Skeletal muscle satellite cell (primary cell): ENCODE data around the gene HUNK.
"Not testable (repeated sequence)": the region's sequence is repeated elsewhere in the genome, so short reads cannot be mapped to it uniquely, and the experiment has no call there.

Source experiments
- H3K27me3 ChIP-seq: 2 replicates; pipeline ENCODE4 v1.7.0; 2013; ENCODE audit warnings: low read length; ENCODE audit not compliant: control insufficient read depth, insufficient read depth
- H3K36me3 ChIP-seq: 2 replicates; pipeline ENCODE4 v1.7.0; 2013; ENCODE audit warnings: mild to moderate bottlenecking, control low read depth, low read length; ENCODE audit not compliant: insufficient read depth
- H3K4me1 ChIP-seq: 2 replicates; pipeline ENCODE4 v1.7.0; 2013; ENCODE audit warnings: low read length; ENCODE audit not compliant: control insufficient read depth, insufficient read depth
- H3K4me2 ChIP-seq: 2 replicates; pipeline ENCODE4 v1.7.0; 2013; ENCODE audit warnings: mild to moderate bottlenecking, low read length
- H3K4me3 ChIP-seq: 2 replicates; pipeline ENCODE4 v1.7.0; 2013; ENCODE audit warnings: low read length
- H3K9ac ChIP-seq: 2 replicates; pipeline ENCODE4 v1.7.0; 2013; ENCODE audit warnings: mild to moderate bottlenecking, low read depth, low read length, moderate library complexity
- H3K9me3 ChIP-seq: replicated peaks from 2 replicates; pipeline ENCODE4 v1.7.0; 2013; ENCODE audit warnings: mild to moderate bottlenecking, control low read depth, low read length

HUNK gene

DNA sequence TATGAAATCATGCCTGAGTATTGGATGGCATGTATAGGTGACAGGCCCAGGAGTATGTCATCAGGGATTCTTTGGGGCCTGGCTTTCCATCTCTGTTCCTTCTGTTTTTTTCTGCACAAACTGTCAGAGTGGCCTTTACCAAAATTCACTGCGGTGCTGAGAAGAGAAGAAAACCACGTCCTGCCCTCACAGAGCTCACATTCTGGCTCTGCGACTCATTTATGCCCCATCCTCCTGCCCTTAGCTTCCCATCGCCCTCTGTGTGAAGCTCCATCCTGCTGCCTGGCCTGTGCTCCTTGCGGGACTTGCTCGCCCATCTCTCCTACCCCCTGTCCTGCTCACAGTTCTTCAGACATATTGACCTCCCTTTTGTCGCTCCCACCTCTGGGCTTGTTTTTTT lies 73.4 kb downstream of the HUNK start:
- Histone ChIP-seq H3K4me1 (no peaks in the 10 kb centered on the region), H3K4me2 (no peak overlapping the region), H3K4me3 (no peak overlapping the region), H3K9ac (no peak overlapping the region), H3K27me3 (no peaks in the 10 kb centered on the region), H3K9me3 (no peaks in the 10 kb centered on the region), H3K36me3 (no peaks in the 10 kb centered on the region)

DNA sequence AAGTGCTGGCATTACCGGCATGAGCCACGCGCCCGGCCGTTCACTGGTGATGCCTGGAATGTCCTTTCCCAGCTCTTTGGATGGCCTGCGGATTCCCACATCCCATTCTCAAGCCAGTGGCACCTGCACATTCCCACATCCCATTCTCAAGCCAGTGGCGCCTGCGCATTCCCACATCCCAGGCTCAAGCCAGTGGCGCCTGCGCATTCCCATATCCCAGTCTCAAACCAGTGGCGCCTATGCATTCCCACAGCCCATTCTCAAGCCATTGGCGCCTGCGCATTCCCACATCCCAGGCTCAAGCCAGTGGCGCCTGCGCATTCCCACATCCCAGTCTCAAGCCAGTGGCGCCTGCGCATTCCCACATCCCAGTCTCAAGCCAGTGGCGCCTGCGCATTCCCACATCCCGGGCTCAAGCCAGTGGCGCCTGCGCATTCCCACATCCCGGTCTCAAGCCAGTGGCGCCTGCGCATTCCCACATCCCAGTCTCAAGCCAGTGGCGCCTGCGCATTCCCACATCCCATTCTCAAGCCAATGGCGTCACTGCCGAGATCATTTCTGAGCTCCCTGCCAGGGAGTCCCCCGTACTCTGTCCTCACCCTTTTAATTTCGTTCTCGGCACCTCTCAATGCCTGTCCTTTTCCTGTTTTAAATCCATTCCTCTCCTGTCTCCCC lies 74.2 kb downstream of the HUNK start:
- H3K9me3 ChIP-seq, H3K27me3 ChIP-seq, H3K36me3 ChIP-seq, H3K4me3 ChIP-seq, H3K4me1 ChIP-seq, H3K4me2 ChIP-seq, H3K9ac ChIP-seq: not testable (repeated sequence)

DNA sequence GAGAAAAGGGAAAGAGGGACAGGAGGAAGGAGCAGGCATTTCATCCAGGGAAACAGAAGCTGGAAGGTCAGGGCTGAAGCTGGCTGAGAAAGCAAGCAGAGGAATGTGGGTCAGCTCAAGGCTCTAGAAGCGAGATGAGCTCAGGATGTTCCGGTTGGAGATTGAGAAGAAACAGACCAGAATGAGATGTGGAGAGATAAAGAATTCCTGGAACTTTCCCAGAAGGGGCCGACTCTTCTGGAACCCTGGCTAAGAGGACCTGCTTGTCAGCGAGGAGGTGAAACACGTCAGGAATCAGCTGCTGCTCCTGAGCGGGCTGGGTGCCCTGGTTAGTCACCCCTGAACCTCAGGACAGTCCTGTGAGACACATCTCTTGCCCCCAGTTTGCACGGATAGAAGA lies 75.9 kb downstream of the HUNK start:
- Histone ChIP-seq H3K9ac (no peak overlapping the region), H3K27me3 (no peaks in the 10 kb centered on the region), H3K4me1 (no peaks in the 10 kb centered on the region), H3K4me2 (no peak overlapping the region), H3K4me3 (no peak overlapping the region), H3K36me3 (no peaks in the 10 kb centered on the region), H3K9me3 (no peaks in the 10 kb centered on the region)

DNA sequence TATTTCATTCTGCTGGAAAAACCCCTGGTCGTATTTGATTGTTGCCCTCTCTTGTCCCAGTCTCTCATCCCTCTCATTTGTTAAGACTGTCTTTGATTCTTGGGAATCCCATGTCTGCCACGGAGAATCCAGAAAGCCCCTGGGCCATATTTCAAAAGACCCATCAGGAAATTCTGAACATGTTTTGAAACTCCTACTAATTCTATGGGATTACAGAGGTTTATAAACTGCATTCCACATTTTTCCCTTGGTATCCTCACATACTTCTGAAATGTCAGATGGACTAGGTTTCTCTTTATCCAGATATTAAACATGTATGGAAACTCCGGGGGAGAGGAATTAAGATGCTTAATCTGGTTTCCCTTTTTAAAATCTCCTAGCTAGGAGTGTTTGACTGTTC lies 80.0 kb downstream of the HUNK start:
- Histone ChIP-seq H3K9ac (no peak overlapping the region), H3K4me3 (no peak overlapping the region), H3K4me2 (no peak overlapping the region), H3K4me1 (no peaks in the 10 kb centered on the region), H3K36me3 (no peaks in the 10 kb centered on the region), H3K27me3 (no peaks in the 10 kb centered on the region), H3K9me3 (no peaks in the 10 kb centered on the region)

DNA sequence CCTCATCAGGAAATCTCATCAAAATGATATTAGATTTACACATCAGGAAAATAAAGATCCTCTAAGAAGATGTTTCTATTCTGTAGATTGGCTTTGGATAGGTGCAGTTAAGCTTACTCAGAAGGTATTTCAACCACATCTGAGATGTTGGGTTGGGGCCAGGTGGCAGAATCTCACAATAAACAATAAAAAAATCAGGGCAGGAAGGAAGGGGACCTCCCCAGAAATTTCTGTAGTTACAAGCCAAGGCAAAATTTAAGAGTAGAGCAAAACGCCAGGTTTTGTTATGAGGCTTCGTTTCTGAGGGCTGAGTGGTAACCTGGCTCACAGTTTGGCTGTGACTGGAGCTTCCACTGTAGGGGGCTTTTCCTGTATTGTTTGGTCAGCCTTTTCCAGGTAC lies 84.8 kb downstream of the HUNK start:
- no peaks in the 10 kb centered on the region for H3K9me3 ChIP-seq
- no peak overlapping the region for H3K4me2 ChIP-seq
- H3K4me1 ChIP-seq = no peaks in the 10 kb centered on the region
- no peaks in the 10 kb centered on the region for H3K27me3 ChIP-seq
- H3K36me3 ChIP-seq = no peaks in the 10 kb centered on the region
- no peak overlapping the region for H3K4me3 ChIP-seq
- no peak overlapping the region for H3K9ac ChIP-seq

DNA sequence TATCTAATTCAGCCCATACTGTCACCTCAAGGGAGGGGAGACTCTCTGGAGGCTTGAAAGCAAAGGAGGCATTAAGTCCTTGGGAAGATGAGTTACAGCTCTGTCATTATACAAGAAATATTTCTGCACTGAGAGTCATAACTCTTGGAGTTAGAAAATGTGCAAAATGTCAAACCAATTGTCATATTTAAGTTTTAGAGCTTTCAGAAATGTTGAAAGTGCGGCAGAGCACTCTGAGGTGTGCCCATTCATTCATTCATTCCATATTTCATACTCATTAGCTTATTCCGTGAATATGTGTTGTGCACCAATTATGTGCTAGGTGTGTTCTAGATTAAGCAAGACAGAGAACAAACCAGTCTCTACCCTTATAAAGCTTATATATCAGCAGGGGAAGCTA lies 87.1 kb downstream of the HUNK start:
- Histone ChIP-seq H3K4me2 (no peak overlapping the region), H3K9ac (no peak overlapping the region), H3K27me3 (no peaks in the 10 kb centered on the region), H3K4me1 (no peaks in the 10 kb centered on the region), H3K36me3 (no peaks in the 10 kb centered on the region), H3K4me3 (no peak overlapping the region), H3K9me3 (no peaks in the 10 kb centered on the region)

DNA sequence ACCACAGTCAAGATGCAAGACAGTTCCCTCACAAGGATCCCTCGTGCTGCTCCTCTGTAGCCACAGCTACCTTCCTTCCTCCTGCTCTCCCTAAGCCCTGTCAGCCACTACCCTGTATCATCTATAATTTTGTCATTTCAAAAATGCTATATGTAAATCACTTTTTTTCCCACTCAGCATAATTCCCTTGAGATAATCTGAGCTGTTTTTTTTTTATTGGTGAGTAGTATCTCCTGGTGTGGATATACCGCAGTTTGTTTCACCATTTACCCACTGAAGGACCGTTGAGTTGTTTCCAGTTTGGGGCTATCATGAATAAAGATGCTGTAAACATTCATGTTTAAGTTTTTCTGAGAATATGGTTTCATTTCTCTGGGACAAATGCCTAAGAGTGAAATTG lies 88.2 kb downstream of the HUNK start:
- H3K4me3 ChIP-seq = no peak overlapping the region
- no peak overlapping the region for H3K4me2 ChIP-seq
- no peaks in the 10 kb centered on the region for H3K4me1 ChIP-seq
- H3K9ac ChIP-seq = no peak overlapping the region
- no peaks in the 10 kb centered on the region for H3K27me3 ChIP-seq
- H3K36me3 ChIP-seq = no peaks in the 10 kb centered on the region
- no peaks in the 10 kb centered on the region for H3K9me3 ChIP-seq

DNA sequence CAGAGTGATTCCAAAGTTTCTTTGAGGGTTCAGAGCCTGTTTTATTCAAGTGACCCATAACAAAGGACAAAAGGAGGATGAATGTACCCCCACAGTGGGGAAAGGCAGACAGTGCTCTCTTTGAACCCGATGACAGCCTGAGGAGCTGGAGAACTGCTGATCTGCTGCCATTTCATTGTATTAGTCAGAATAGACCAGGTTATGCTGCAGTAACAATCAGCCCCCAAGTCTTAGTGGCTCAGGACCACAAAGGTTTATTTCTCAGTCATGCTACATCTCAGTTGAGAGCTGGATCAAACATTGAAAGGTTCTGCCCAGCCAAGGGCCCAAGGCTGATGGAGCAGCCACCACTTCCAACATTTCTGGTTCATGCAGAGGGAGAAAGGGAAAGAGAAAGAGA lies 88.9 kb downstream of the HUNK start:
- Histone ChIP-seq H3K27me3 (no peaks in the 10 kb centered on the region), H3K4me3 (no peak overlapping the region), H3K36me3 (no peaks in the 10 kb centered on the region), H3K9ac (no peak overlapping the region), H3K4me2 (no peak overlapping the region), H3K4me1 (no peaks in the 10 kb centered on the region), H3K9me3 (no peaks in the 10 kb centered on the region)

DNA sequence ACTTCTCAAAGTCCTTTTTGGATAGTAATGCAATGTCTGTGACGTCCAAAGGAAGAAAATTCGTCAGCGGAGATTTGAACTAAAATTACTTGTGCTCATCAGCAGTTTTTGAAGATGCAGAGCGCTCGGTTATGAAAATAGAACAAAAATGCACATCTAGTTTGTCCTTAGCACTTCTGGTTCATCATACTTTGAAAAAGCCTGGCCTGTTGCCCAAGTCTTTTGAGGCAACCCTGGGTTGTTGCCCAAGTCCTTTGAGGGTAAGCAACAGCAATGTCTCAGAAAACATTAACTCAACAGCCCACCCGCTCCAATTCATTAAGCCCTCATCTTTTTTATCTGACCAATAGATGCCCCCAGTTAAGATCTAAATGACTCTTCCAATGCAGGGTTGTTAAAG lies 91.9 kb downstream of the HUNK start:
- Histone ChIP-seq H3K9me3 (no peaks in the 10 kb centered on the region), H3K9ac (no peak overlapping the region), H3K27me3 (no peaks in the 10 kb centered on the region), H3K36me3 (no peaks in the 10 kb centered on the region), H3K4me2 (no peak overlapping the region), H3K4me1 (no peaks in the 10 kb centered on the region), H3K4me3 (no peak overlapping the region)

DNA sequence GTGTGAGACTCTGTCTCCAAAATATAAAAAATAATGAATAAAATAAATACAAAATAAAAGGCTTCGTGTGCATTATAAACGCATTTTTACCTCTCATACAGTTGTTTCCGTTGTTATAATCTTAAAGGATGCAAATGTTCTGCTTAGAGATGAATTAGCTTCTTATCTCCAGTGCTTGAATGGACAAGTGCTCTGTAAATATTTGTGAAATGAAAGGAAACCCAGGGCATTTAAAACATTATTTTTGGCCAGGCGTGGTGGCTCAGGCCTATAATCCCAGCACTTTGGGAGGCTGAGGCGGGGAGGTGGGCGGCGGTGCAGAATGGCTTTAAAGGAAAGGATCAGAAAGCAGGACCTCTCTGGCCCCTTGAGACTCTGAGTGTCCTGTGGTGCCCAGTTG lies 94.5 kb downstream of the HUNK start:
- H3K4me1 ChIP-seq = no peaks in the 10 kb centered on the region
- H3K9me3 ChIP-seq = no peaks in the 10 kb centered on the region
- no peak overlapping the region for H3K4me2 ChIP-seq
- no peaks in the 10 kb centered on the region for H3K27me3 ChIP-seq
- H3K36me3 ChIP-seq = no peaks in the 10 kb centered on the region
- H3K9ac ChIP-seq = no peak overlapping the region
- H3K4me3 ChIP-seq = no peak overlapping the region

DNA sequence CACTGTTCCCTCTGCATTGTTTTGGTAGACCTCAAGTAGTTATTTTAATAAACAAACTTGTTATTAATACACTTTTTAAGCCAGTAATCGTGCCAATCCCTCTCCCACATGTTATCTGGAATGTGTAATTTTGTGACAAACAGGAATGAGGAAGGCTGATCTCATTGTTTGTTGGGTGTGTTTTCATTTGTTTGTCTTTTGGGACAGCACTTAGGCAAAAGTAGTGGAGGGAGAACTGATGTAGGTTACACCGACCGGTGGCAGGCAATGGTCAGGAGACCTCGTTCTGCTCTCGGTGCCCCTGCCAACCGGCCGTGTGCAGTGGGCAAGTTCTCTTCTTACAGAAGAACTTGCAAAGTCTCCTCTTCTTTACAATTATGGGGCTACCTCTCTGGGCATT lies 99.8 kb downstream of the HUNK start:
- Histone ChIP-seq H3K9me3 (no peaks in the 10 kb centered on the region), H3K4me3 (no peak overlapping the region), H3K9ac (no peak overlapping the region), H3K27me3 (no peaks in the 10 kb centered on the region), H3K4me1 (no peaks in the 10 kb centered on the region), H3K36me3 (no peaks in the 10 kb centered on the region), H3K4me2 (no peak overlapping the region)

DNA sequence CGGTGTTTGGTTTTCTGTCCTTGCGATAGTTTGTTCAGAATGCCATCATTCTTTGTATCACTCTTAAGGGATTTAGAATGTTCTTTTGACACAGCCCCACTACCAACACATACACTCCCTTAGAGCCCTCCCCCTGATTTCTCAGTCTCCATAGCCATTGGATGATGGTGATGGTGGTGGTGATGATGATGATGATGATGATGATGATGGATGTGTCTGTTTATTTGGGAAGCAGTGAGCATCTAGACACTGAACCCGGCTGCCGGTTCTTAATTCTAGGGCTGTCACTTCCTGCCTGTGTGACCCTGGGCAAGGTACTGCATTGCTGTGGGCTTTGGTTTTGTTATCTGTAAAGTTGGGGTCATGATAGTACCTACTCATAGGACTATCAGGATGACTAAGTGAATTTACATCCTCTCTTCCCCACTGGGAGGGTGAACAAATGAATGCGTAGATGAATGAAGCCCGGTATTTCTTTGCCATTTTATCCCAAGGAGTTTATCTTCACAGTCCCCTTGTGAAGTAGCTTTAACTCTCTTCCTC lies 100.7 kb downstream of the HUNK start:
- H3K9me3 ChIP-seq = no peaks in the 10 kb centered on the region
- no peaks in the 10 kb centered on the region for H3K27me3 ChIP-seq
- H3K4me3 ChIP-seq = no peak overlapping the region
- no peaks in the 10 kb centered on the region for H3K36me3 ChIP-seq
- H3K4me1 ChIP-seq = no peaks in the 10 kb centered on the region
- H3K4me2 ChIP-seq = no peak overlapping the region
- H3K9ac ChIP-seq = no peak overlapping the region
